Activated CD4-positive, alpha-beta T cell treated with anti-CD3 and anti-CD28 coated beads for 24 hours (primary cell): ENCODE results near the gene TRIAP1.

Experiments
- DNase-seq, 2 donors: peaks; one replicate each; pipeline ENCODE4 v3.0.0-alpha.2; 2020; ENCODE audit warnings: low read depth in 2 of 2

Gene TRIAP1

GRCh38 chr12:120429368-120429767 lies 16.8 kb downstream of the TRIAP1 start:
- no peak for DNase-seq

- DNase-seq, result no peak
These were observed 17.5 kb downstream of the TRIAP1 start for GRCh38 chr12:120428597-120429229.

- DNase-seq, result no peak
These were observed 20.4 kb downstream of the TRIAP1 start for GRCh38 chr12:120425797-120426196.

- no peak for DNase-seq
These were observed 23.2 kb downstream of the TRIAP1 start for GRCh38 chr12:120422892-120423456.

- no peak for DNase-seq
These were observed 24.5 kb downstream of the TRIAP1 start for GRCh38 chr12:120421701-120422100.

- no peak for DNase-seq
These were observed 28.1 kb downstream of the TRIAP1 start for GRCh38 chr12:120417917-120418580.

- DNase-seq, result no peak
These were observed 29.5 kb downstream of the TRIAP1 start for GRCh38 chr12:120416490-120417216.

- no peak for DNase-seq
These were observed 32.1 kb downstream of the TRIAP1 start for GRCh38 chr12:120413901-120414695.

- DNase-seq, result no peak
These were observed 33.8 kb downstream of the TRIAP1 start for GRCh38 chr12:120412421-120412820.

- no peak for DNase-seq
These were observed 37.4 kb downstream of the TRIAP1 start for GRCh38 chr12:120408771-120409170.

GRCh38 chr12:120406553-120406952 lies 39.6 kb downstream of the TRIAP1 start:
- DNase-seq, result no peak

- DNase-seq, result no peak
These were observed 40.1 kb downstream of the TRIAP1 start for GRCh38 chr12:120406069-120406468.

GRCh38 chr12:120404271-120404670 lies 41.9 kb downstream of the TRIAP1 start:
- DNase-seq, result no peak

- no peak for DNase-seq
These were observed 42.3 kb downstream of the TRIAP1 start for GRCh38 chr12:120403869-120404268.

- no peak for DNase-seq
These were observed 44.0 kb downstream of the TRIAP1 start for GRCh38 chr12:120402217-120402616.

GRCh38 chr12:120399531-120399930 lies 46.7 kb downstream of the TRIAP1 start:
- no peak for DNase-seq

GRCh38 chr12:120397824-120398540 lies 48.2 kb downstream of the TRIAP1 start:
- DNase-seq, result no peak

GRCh38 chr12:120394483-120395367 lies 51.5 kb downstream of the TRIAP1 start:
- DNase-seq, result no peak
